Cerebellar cortex (tissue), 1 donor: ENCODE results near the gene STK39.

Experiments
- DNase-seq: peaks from one replicate; pipeline ENCODE4 v3.0.0-alpha.2; 2015; ENCODE audit warnings: low spot score

STK39 gene

DNA sequence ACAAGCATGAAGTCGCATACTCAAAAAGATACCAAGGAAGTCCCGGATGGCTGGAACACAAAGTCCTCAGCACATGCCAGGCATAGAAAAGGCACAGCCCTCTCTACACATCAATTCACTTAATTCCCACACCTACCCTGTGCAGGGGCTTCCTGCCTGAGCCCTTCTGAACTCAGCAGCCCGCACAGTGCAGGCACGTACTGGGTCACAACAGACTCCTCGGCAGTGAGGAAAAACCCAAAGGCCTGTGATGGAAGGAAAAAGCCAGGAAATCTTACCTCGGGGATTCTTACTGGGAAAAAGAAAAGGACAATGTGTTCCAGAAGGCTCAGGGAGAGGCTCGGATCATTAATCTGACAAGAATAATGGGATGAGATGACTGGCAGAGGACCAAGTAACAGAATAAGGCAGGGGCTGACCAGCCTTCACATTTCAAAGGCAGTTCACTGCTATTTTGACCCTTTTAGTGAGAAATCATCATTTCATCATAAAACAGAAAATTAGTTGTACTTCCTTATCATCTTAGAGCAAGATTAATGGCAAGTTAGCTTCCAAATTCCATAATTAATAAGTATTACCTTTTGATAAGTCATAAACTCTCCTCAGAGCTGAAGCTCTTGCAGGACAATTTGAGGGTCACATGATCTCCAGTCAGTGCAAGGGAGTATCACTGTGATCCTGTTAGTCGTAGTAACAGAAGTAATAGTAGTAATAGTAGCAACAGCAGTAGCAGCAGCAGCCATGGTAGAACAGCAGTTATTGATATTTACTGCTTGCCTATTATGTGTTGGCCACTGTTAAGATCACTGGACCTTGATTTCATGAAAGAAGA lies 87.4 kb downstream of the STK39 start:
- DNase-seq = no peak

DNA sequence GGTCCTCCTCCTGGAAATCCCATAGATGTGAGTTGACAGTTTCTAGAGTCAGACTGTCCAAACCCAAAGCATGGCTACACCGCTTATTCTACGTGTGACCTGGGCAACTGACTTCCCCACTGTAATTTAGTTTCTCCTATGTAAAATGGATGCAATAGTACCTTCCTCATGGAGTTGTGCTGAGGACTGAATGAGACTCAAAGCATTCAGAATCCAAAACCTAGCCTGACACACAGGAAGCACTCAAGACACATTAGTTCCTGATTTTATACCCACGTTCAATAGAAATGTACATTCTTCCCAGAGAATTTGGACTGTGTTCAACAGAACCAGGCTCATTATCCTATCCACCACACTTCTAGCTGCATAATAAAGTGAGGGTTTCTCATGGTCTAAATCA lies 88.8 kb downstream of the STK39 start:
- DNase-seq = no peak

DNA sequence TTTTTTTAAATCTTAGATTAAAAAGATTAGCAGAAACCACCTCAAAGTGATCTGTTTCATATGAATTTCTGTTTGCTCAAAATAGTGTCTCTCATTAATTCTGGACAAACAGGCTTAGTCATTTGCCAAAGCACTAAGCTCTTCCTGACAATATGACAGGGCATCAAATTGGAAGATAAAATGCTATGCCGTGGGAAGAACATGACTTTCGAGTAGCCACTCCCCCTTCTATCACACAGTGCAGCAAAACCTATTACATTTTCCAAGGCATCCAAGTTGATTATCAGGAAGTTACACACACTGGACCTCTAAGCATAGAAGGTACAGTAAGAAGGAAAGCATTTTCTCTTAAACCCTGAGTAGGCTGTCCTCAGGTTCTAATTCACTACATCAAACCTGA lies 89.5 kb downstream of the STK39 start:
- DNase-seq = no peak

DNA sequence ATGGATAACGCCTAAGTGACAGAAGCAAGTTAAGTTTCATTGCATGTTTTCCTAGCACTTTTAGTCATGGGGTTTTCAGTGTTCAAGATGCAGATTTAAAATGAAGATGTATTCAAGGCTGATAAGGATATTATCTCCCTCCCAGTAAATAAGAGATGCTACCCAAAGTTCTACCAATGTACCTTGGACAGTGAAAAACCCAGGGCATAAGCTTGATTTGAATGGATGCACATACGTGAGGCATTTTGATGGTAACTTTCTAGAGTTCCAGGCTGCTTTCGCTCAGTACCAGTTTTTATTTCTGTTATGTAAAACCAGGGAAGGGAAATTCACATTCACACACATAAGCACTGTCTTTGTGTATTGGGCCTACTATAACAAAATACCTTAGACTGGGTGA lies 90.3 kb downstream of the STK39 start:
- DNase-seq = no peak

DNA sequence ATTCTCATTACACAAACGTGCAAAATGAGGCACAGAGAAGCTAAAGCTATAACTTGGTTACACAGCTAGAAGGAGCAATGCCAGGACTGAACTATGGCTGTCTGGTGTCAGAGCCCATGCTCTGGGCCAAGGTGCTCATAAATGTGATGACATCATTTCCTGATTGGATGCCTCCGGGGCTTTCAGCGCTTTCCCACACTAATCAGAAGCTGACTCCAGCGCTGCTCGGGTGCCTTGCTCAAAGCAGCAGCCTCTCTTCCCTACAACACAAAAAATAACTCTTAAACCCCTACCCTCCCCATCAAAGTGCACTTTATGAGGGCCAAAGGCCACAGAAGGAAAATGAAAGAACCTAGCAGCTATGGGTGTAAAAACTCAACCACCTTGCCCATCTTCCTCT lies 90.7 kb downstream of the STK39 start:
- no peak for DNase-seq

DNA sequence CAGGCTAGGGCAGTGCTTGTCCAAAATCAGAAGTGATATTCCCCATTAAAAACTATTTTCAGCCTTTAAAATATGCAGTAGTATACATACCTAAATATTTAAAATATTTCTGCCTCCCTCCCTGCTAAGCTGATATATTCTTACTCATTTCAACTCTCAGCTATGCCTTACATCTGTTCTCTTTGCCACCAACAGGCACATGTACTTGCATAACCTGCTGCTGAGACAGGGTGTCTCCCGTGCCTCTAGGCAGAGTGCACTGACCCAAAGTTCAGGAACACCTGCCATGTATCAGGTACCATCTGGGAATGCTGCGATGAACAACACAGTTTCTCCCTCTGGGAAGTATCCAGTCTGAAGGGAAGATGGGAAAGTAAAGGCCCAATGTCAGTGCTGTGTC lies 91.7 kb downstream of the STK39 start:
- no peak for DNase-seq

DNA sequence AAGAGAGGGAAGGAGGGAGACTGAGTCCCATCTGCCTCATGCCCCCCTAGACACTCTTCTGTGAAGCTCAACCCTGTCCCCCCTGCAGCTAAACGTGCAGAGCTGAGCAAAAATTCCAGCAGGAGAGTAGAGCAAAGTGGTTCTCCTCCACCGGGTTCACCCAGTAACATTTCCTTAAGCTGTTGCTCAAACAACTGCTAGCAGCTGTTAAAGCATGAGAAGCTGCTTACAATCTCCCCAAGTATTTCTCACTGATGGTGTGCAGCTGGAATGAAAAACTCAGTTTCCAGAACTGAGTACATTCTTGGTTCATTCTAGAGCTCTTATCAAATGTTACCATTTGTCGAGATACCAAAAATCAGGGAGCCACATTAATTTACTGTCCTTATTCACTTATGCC lies 92.3 kb downstream of the STK39 start:
- DNase-seq = no peak

DNA sequence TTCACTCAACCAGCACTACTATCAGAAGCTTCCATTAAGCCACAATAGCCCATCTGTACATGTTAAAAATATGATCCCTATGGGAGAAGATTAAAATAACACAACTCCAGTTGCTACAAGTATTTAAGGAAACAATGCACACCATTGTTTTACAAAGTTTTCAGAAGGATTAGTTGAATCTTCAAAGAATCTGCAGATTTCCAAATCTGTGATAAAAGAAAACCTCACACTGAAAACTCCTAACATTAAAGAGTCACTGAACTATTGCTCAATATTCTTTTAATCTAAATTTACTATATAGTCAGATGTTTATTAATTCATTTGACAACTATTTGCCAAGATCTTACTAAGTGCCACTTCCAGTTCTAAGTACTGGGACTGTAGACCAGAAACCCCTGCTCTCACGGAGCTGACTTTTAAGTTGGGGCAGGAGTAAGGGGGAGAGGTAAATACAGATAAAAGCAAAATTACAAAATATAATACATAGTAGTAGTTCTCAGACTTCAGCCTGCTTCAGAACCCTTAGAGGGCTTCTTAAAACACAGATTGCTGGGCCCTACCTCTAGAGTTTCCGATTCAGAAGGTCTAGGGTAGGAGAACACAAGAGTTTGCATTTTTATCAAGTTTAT lies 94.4 kb downstream of the STK39 start:
- DNase-seq = no peak

DNA sequence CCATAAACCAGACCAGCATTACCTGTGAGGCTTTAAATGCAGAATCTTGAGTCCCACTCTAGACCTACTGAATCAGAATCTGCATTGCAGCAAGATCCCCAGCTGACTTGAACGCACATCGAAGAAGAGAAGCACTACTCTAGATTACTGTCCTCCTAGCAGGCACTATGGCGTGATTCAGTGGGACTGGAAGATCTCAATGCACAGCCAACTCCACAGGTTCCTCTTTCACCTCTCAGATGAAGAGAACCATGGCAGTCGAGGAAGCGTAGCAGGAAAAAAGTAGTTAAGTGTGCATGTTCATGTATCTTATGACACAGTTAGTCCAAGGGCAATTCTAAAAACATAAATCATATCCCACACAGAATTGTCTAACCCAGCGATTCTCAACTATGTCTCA lies 97.4 kb downstream of the STK39 start:
- no peak for DNase-seq

DNA sequence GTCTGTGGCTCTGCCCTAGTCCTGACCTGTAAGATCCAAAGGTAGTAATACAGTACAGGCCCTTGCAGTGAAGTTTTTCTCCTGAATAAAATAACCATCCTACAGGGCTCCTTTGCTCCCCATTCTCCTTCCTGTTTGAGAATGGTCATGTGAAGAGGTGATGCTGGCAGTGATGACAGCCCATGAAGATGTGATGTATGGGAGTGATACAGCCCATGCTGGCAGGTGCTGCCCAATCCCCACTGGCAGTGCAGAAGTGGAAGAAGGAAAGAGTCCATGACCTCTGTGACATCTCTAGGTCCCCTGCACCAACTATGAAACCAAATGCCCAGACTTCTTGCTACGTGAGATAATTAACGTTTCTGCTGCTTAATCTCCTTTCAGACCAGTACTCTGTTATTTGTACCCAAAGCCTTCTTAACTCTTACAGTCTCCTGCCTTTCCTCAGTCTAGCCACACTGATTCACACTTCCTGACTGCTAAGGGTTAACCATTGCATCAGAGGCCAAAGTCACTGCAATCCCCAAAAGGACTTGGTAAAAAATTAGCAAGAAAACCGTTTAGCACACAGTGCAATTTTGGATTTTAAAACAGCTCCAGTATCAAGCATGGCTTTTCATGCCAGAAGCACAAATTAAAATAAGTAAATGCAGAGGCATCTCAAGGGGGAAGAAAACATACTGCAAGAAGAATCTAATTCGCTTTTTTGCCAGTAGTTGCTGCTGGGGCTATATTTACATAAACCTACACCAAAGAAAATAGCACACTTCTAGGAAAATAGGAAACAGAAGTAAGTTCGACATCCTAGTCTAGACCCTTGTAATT lies 98.0 kb downstream of the STK39 start:
- no peak for DNase-seq

DNA sequence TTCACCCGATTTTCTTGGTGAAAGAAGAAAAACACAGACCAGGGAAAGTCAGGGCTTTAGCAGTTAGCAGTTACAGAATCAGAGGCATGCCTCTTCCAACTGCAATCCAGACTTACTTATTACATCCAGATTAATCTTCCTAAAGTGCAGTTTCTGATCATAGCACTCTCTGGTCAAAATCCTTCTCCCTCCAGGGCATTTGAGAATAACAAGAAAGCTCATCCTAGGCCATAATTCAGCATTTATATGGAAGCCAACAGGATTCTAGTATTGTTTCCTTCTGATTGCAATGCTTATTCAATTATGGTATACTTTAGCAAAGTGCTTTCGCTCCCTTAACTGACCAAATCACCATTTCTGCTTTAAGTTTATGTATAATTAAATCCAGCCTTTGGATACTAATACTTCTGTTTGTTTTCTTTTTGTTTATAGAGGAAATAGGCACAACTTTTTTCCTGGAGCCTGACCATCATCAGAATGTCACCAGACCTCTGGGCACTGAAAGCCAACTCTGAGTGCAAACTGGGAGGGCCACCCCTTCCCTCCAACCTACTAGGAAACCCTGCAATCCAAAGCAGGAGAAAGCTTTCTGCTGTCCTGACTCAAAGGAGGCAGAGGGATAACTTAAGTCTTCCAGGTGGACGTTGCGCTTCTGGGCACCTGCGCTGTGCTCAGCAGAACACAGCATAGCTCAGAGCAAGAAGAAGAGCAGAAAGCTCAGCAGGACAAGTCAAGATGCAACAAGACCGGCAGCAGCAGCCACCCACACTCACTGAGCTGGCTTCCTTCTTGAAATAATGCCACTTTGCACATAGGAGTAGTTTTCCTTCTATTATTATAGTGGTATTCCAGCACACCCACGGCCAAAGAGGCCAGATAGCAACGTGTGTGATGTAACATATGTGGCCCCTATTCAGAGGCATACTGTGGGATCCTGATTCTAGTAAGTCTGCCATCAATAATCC lies 99.3 kb downstream of the STK39 start:
- DNase-seq = no peak

DNA sequence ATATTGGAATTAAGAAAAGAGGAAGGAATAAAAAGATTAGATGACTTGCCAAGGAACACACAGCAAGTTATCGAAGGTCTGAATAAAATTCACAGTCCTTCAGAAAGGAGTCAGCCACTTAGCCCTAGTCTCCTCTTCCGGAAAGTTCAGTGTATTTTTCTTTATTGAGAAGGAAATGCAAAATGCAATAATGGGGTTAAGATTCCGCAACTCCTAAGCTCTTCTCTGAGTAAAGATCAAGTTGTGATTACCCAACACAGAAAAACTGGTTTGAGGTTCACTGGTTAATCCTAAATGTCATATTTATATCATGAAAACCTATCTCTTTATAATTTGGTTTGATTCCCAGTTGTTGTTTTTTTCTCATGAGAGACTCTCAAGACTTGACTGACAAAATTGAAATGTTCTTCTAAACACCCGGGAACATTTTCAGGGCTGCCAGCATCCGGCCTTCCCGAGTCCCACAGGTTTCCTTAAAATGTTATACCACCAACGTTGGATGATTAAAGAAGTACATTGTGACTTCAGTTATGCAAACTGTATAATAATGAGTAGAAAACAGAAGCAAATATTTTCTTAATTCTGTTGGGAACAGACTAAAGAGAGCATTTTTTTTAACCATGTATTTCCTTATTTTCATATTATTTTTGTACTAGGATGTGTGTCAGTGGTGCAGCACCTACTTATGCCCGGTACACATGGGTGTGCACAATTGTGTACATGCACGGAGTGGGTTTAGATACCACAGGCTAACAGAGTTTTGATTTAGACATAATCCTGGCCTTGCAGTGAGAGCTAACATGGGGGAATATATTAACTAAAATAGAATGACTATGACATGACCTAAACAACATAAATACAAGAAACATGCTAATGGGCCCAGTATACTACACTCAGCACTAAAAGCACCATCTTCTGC lies 100.2 kb downstream of the STK39 start:
- no peak for DNase-seq

DNA sequence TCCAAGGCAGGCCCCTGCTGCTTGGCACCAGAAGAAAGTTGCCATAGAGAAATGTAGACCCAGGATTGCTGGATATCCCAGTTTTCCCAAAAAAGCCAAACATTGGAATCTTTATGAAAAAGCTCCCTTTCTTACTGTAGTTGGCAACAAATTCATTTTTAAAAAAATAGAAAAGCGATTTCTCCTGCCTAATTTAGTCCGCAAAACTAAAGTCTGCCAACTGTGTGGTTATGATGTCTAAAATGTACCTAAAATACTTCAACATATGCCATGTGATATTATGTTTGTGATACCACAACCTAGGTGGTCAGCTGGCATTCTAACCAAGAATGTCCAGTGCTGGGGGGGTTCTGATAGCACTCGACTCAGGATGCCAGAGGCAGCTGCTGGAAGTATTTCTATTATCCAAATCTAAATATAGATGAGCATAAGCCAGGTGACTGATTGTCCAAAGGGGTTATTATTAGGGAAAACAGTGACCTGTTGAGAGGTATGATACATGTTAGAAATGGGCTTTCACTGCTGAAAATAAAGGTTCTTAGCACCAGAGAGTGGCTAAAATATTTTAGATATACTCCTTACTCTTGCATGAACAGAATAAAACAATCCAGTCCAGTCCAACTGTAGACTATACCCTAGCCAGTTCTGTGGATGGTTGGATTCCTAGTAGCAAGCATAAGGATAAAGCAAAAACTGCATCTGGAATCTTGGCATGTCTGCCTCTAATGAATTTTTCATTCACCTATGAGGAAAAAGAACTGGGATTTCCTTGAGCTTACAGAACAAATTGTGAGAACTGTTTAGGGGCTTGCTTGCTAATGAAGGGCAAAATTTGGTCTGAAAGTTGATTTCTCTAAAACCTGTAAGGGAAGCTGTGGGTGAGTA lies 101.7 kb downstream of the STK39 start:
- DNase-seq = peak; percentile 71

DNA sequence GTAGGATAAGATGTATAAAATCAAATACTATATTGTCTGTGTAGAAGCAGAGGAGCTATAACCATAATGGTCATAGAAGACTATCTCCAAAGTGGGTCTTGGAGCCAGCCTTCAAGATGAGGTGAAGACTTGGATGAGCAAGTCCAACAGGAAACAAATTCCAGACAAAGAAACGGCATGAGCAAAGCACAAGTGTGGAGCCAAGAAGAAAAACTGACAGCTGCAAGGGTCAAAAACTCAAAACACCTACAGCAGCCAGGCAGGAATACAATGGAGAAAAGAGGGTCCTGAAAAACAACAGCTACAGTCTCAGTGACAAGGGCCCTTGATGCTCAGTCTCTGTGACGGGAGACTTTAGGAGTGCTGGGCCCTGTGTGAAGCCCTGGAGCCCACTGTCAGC lies 102.4 kb downstream of the STK39 start:
- DNase-seq = no peak

DNA sequence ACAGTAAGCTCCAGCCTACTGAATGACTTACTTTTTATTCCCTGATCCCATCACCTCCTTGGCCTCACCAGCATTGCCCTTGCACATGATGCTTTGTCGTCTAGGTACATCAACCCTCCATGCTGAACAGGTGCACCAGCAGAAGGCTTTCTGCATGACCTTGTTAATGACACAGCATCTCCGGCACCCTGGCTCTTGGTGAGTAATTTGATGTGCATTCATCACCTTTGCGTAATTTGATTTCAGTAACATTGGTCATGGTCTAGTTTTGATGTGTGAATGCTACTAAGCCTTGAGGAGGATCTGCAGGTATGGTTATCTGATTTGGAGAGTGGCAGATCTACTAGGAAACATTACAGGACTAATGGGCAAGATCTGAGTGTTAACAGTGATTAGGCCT lies 103.6 kb downstream of the STK39 start:
- no peak for DNase-seq

DNA sequence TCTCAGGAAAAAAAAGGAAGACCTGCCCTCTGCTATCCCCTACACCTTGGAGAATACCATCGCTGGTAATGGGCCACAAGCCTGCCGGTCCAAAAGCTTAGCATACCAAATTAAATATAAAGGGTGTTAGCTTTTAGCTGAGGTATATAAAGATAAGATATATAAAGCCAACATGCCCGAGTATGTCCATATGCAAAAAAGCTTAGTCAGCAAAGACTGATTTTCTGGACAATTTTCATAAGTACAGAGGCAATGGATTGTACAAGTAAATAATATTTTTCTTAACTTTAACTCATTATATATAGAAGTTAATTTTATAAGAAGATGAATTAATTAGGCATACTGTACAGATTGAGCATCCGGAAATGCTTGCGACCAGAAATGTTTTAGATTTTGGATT lies 106.5 kb downstream of the STK39 start:
- no peak for DNase-seq

DNA sequence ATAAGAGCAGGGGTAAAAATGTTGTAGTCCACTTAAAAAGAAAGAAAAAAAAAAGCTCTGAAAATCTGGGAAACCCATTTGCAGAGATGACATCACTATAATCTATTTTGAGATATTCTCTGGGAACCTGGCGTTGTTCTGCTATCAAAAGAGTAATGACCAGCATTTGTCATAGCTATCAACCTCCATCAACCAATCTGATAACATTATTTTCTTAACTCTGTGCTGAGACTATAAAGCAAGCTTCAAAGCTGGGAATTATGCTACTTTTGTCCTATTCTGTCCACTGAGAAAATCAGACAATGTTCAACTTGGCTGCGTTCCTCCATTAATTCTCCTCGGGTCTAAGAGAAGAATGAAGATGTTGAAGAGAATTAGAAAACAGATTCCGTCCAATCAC lies 107.5 kb downstream of the STK39 start:
- DNase-seq = no peak

DNA sequence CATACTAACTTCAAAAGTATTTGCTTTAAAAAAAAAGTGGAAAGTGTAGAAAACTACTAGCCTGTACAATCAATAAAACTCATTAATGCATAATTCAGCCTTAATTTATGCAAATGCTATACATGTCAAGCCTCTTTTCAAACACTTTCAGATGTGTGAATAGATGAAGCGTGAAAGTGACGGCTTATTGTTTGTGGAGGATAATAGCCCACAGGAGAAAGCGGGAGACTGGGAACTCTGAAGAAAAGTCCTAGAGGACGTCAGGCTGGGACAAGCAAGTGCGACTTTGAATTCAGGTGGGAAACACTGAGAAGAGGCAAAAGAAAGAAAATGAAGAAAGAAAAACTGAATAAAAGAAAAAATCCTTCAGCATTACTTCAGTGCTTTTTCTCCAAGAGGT lies 108.5 kb downstream of the STK39 start:
- no peak for DNase-seq

DNA sequence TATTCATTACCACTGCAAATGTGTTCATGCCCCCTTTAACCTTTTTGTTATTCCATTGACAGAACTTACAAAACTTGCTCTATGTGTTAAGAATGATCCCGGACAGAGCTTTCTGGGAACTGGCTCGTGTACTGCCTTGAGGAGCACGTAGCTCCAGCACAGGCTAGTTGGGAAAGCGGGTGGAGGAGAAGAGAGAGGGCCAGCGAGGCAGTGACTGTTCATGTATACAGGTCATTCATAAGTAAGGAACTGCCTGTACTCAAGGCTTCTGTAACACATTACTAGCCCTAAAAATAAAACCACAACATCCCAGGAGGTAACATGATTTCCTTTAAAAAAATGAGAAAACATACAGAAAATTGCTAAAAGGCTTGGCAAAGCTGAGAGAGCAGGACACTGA lies 109.0 kb downstream of the STK39 start:
- DNase-seq = no peak
